BE2C (cell line): ENCODE results near the gene EFCAB6.

Experiments
- DNase-seq: peaks from one replicate; pipeline ENCODE4 v3.0.0-alpha.2; 2020
- H3K27me3 ChIP-seq: fragments of 250-450 bp; sonication (Bioruptor Pico); 2 replicates; pipeline ENCODE4 v1.5.1; 2020; ENCODE audit warnings: mild to moderate bottlenecking
- H3K36me3 ChIP-seq: fragments of 250-450 bp; sonication (Bioruptor Pico); 2 replicates; pipeline ENCODE4 v1.5.1; 2020; ENCODE audit warnings: mild to moderate bottlenecking
- H3K4me1 ChIP-seq: fragments of 250-450 bp; sonication (Bioruptor Pico); 2 replicates; pipeline ENCODE4 v1.5.1; 2020
- H3K4me3 ChIP-seq: 2 replicates; pipeline ENCODE4 v1.5.1; 2011; ENCODE audit warnings: low read depth, low read length
- H3K9me3 ChIP-seq: fragments of 250-450 bp; sonication (Bioruptor Pico); 2 replicates; pipeline ENCODE4 v1.5.1; 2020
- TF ChIP-seq, protein P1 (sequence below): IDR thresholded peaks from 2 replicates; pipeline ENCODE4 v1.5.1; 2012; ENCODE audit warnings: mild to moderate bottlenecking, low read depth, low read length

Gene EFCAB6

DNA sequence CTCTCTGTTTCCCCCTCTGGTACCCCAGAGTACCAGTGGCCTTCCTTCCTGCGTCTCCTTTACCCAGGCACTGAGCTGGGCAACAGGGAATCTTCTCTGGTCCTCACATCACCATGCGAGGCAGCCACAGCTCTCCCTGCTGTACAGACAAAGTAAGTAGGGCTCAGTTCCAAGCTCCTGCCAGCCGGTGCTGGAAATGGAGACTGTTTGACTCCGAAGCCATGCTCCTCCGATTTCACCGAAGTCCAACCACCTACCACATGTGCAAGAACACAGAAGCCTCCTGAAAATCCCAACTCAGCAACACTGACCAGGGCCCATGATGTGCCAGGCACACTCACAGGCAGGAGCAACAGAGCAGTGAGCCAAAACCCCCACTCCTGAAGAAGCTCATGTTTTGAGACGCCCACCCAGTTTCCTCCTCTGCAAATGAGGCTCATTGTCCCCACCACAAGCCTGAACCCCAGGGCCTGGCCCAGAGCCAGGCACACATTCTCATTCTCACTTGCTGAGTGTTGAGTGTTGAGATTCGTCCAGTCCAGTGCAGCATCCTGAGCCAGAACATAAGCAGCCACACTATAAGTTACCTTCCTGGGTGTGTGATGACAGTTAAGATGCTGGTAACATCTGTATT is 244.3 kb downstream of the EFCAB6 start:
- Histone ChIP-seq H3K4me3 (no peak overlapping the region), H3K27me3 (no peaks in the 10 kb centered on the region), H3K4me1 (peaks cover 3% of the 10 kb centered on the region; the same call in 1 of the 2 replicates), H3K9me3 (peaks cover 6% of the 10 kb centered on the region; the same call in 1 of the 2 replicates), H3K36me3 (no peaks in the 10 kb centered on the region)
- TF ChIP-seq, protein P1, sequence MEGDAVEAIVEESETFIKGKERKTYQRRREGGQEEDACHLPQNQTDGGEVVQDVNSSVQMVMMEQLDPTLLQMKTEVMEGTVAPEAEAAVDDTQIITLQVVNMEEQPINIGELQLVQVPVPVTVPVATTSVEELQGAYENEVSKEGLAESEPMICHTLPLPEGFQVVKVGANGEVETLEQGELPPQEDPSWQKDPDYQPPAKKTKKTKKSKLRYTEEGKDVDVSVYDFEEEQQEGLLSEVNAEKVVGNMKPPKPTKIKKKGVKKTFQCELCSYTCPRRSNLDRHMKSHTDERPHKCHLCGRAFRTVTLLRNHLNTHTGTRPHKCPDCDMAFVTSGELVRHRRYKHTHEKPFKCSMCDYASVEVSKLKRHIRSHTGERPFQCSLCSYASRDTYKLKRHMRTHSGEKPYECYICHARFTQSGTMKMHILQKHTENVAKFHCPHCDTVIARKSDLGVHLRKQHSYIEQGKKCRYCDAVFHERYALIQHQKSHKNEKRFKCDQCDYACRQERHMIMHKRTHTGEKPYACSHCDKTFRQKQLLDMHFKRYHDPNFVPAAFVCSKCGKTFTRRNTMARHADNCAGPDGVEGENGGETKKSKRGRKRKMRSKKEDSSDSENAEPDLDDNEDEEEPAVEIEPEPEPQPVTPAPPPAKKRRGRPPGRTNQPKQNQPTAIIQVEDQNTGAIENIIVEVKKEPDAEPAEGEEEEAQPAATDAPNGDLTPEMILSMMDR, result no peak
- DNase-seq, result no peak

DNA sequence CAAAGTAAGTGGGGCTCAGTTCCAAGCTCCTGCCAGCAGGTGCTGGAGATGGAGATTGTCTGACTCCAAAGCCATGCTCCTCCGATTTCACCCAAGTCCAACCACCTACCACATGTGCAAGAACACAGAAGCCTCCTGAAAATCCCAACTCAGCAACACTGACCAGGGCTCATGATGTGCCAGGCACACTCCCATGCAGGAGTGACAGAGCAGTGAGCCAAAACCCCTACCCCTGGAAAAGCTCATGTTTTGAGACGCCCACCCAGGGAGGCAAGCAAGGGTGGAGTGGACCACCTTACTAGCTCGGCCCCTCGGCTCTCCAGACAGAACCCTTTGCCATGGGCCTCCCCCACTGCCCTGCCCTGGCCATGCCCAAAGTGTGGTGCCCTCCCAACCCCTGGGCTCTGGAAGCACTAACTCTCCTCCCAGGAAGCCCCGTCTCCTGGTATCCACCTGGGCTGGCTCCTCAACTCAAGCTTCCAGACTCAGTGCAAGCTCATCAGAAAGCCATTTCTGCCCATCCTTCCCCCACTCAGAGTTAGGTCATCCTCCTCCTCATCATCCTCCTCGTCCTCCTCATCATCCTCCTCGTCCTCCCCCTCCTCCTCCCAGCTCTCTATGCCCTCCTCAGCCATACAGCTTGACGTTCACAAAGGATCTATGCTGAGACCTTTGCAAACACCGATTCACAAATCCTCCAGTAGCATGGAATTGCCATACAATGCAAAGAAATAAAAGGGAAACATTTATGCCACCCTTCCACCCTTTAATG is 245.4 kb downstream of the EFCAB6 start:
- no peaks in the 10 kb centered on the region for H3K27me3 ChIP-seq
- H3K36me3 ChIP-seq, result no peaks in the 10 kb centered on the region
- peaks cover 8% of the 10 kb centered on the region for H3K4me1 ChIP-seq
- DNase-seq, result no peak
- H3K4me3 ChIP-seq, result no peak overlapping the region
- H3K9me3 ChIP-seq, result peaks cover 6% of the 10 kb centered on the region; the same call in 1 of the 2 replicates
- TF ChIP-seq, protein P1, result 0 out of 2 replicates have a peak, but pooled peaks have one; percentile 8

DNA sequence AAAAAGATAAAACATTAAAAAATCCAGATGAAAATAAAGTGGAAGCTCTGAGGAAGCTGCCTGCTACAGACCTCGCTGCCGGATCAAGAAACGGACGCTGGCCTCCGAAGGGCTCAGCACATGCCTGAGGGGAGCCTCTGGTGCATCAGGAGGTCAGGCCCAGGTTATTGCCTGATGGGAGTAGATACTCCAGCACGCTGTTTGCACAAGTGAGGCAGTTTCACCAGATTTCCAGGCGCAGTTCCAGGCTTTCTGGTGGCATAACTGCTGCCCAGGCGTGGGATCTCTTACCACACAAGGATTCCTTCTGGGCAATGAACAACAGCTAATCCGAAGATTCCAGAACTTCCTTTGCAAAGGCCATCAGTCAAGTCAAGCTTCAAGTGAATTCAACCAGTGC is 246.1 kb downstream of the EFCAB6 start:
- TF ChIP-seq, protein P1, result no peak
- Histone ChIP-seq H3K27me3 (no peaks in the 10 kb centered on the region), H3K4me1 (peaks cover 9% of the 10 kb centered on the region), H3K4me3 (no peak overlapping the region), H3K36me3 (no peaks in the 10 kb centered on the region), H3K9me3 (peaks cover 6% of the 10 kb centered on the region; the same call in 1 of the 2 replicates)
- DNase-seq, result peak; percentile 43

DNA sequence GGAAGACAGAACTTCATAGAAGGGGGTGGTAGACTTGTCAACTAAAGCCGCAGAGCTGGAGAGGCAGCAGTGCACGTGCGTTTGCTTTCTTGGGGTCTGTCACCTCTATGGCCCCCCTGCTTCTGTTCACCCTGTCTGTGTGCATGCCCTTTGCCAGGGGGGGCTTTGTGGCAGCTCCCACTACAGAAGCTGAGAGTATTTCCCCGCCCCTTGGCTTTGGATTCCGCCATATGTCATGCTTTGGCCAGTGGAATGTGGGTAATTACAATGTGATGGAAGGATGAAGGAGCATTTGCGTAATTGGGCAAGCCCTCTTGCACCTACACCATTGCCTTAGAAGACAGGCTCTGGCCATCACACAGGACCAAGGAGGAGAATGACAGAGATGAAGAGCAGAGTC is 247.2 kb downstream of the EFCAB6 start:
- no peak for DNase-seq
- TF ChIP-seq, protein P1, result no peak
- Histone ChIP-seq H3K27me3 (no peaks in the 10 kb centered on the region), H3K4me3 (no peak overlapping the region), H3K9me3 (peaks cover 6% of the 10 kb centered on the region; the same call in 1 of the 2 replicates), H3K4me1 (peaks cover 9% of the 10 kb centered on the region), H3K36me3 (no peaks in the 10 kb centered on the region)

DNA sequence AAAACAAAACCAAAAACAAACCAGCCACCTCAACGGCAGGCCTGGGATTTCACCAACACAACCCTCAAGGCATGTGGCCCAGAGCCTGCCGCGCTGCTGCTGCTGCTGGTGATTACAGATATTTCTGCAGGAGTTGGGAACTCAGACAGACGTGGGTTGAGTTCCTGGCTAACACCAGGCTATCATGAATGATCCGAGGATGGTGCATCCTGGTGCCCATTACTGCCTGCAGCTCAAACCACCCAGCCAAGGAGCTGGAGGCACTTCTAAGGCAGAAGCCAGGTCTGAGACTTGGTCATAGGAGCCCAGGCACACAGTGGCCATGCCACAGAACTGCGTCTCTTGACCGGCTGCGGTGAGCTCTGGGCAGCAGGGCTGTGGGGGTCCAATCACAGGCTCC is 248.5 kb downstream of the EFCAB6 start:
- no peak overlapping the region for H3K4me3 ChIP-seq
- H3K27me3 ChIP-seq, result no peaks in the 10 kb centered on the region
- no peak for DNase-seq
- peaks cover 6% of the 10 kb centered on the region for H3K9me3 ChIP-seq
- peaks cover 9% of the 10 kb centered on the region for H3K4me1 ChIP-seq
- TF ChIP-seq, protein P1, result no peak
- H3K36me3 ChIP-seq, result no peaks in the 10 kb centered on the region

DNA sequence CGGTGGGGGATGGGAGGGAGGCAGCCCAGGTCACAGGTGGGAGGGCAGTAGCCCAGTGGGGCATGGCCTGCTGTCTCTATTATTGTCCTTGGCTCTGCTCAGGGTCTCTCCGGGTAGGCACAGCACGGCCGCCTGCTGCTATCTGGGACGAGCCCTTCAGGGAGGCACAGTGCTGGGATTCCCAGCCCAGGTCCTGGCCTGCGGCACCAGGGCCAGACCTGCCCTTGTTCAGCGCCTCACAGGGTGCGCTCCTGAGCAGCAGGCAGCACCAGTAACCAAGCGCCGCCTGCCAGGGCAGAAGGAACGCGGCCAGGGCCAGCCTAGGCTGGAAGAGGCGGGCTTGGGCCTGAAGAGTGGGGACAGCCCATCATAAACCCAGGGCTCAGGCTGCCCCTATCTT is 249.3 kb downstream of the EFCAB6 start:
- no peak for DNase-seq
- Histone ChIP-seq H3K4me3 (no peak overlapping the region), H3K9me3 (peaks cover 6% of the 10 kb centered on the region), H3K27me3 (no peaks in the 10 kb centered on the region), H3K36me3 (no peaks in the 10 kb centered on the region), H3K4me1 (peaks cover 9% of the 10 kb centered on the region)
- TF ChIP-seq, protein P1, result no peak
